Activated CD8-positive, alpha-beta memory T cell treated with anti-CD3 and anti-CD28 coated beads, Interleukin-2, amount 50 U/mL, for 48 hours (primary cell): ENCODE results near the gene ANKRD55.
"Not testable (repeated sequence)": the region's sequence is repeated elsewhere in the genome, so short reads cannot be mapped to it uniquely, and the experiment has no call there.

Experiments
- DNase-seq: peaks from one replicate; pipeline ENCODE4 v3.0.0-alpha.2; 2020

ANKRD55 gene

DNA sequence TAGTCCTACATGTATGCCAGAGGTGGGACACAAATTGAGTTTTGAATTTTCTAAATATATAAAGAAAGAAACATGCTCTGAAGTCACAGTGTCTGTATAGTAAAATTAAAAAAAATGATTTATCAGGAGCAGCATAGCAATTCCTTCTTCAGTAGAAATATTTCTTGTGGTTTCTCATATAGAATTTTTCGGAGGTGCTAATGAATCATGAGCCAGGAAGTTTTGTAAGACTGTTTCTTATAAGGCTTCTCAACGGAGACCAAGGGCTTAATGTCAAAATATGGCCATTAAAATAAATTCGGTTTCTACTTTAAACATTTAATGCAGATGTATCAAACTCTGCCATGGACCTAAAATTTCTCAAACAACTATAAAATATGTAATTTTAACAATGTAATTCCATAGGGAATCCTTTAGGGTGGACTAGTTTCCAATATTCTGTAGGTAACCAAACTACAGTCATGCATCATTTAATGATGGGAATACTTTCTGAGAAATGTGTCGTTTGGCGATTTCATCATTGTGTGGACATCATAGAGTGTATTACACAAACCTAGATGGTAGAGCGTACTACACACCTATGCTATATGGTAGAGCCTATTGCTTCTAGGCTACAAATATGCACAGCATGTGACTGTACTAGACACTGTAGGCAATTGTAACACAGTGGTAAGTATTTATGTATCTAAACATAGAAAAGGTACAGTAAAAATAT lies 66.3 kb downstream of the ANKRD55 start:
- DNase-seq, result no peak

GRCh38 chr5:56164376-56164775 lies 68.8 kb downstream of the ANKRD55 start:
- DNase-seq, result no peak

DNA sequence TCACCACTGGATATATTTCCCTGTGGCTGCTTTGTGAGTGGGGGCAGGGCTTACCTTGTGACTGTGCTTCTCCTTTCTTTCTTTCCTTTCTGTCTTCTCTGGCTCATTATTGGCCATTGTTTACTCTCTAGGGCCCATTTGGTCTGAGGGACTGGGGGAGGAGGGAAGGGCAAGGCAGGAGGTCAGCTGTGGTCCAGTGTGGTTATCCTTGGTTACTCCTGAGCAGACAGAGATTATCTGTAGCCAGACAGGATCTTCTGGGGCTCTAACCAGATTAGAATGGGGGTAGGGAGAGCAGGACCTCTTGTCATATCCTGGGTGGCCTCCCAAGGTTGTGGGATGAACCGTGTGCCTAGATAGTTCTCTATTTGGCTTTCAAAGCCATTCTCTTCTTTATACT lies 71.2 kb downstream of the ANKRD55 start:
- DNase-seq, result no peak

GRCh38 chr5:56161439-56161823 lies 71.7 kb downstream of the ANKRD55 start:
- no peak for DNase-seq

DNA sequence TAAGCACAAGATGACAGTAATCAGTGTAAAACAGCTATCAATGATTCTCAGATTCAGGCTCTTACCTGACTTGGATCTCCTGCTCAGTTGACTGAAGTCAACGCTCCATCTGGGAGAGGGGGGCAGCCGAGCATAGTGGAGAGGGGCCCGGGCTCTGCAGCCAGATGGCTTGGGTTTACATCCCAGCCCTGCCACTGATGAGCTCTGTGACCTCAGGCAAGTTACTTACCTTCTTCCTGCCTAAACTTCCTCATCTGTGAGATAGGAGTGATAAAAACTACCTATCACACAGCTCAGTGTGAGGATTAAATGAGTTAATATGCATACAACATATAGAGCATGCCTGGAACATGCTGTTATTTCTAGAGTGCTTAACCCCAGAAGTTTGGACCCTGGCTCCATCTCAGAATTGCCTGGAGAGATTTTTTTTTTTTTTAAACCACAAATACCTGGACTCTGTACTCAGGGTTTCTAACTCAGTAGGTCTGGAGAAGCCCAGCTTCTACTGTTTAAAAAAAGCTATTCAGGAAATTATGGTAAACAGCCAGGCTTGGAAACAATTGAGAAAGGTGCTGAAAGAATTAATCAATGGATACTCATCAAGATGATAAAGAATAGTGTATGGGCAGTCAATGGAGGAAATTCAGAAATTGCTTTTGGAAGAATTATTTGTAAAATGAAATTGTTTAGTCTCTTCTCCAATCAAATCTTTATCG lies 72.2 kb downstream of the ANKRD55 start:
- no peak for DNase-seq

DNA sequence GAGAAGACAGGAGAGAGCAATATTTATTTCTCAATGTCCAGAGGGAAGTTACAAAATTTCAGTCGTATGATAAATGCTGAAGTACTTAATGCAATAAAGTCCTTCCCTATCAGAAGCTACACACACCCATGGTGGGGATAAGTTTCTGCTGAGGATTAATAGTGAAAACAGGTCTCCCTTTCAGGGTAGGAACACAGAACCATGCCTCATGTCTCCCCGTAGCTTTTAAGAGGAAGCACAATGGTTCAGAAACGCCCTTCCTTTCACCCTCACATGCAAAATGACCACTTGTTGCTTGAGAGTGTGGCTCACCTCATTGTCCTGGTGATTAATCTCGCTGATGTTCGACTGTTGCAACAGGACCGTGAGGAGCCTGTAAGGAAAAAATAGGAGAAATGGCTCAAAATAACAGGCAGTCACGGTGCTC lies 73.6 kb downstream of the ANKRD55 start:
- no peak for DNase-seq

DNA sequence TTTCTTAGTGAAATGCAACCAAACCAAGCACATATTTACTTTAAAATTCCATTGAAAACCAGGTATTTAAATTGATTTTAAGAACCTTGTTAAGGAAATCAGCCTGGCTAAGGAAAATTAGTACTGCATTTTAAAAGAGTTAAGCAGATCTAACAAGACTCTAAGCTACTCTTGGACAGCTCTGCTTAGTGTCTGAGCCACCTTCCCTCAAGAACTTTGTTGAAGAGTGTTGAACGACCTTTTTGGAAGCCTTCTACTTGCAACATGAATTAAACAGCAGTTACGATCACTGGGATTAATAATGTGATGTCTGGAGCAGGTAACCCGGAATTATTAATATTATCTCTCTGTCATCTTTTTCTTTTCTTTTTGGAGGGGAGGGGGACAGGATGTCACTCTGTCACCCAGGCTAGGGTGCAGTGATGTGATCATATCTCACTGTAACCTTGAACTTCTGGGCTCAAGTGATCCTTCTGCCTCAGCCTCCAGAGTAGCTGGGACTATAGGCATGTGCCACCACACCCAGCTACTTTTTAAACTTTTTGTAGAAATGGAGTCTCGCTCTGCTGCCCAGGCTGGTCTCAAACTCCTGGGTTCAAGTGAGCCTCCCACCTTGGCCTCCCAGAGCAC lies 74.7 kb downstream of the ANKRD55 start:
- DNase-seq, result no peak

- DNase-seq, result not testable (repeated sequence)
Observed at GRCh38 chr5:56157191-56157621, 75.9 kb downstream of the ANKRD55 start.

DNA sequence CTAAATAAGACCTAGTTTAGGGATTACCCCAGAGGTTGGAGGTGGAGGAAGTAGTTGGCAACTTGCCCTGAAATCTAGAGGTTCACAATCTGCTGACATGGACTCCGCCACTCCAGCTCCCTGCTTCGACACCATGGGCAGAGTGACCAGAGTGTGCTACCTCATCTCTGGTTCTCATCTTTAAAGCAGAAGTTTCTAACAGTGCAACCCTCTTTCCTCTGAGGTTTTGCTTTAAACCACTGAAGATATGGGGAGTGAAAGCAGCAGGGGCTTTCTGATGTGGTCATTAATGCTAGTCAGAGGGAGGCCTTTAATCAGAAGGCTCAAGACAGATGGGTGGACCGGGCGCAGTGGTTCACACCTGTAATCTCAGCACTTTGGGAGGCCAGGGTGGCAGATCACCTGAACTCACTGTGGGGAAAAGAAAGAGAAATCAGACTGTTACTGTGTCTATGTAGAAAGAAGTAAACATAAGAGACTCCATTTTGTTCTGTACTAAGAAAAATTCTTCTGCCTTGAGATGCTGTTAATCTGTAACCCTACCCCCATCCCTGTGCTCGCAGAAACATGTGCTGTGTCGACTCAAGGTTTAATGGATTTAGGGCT lies 76.4 kb downstream of the ANKRD55 start:
- DNase-seq, result not testable (repeated sequence)

DNA sequence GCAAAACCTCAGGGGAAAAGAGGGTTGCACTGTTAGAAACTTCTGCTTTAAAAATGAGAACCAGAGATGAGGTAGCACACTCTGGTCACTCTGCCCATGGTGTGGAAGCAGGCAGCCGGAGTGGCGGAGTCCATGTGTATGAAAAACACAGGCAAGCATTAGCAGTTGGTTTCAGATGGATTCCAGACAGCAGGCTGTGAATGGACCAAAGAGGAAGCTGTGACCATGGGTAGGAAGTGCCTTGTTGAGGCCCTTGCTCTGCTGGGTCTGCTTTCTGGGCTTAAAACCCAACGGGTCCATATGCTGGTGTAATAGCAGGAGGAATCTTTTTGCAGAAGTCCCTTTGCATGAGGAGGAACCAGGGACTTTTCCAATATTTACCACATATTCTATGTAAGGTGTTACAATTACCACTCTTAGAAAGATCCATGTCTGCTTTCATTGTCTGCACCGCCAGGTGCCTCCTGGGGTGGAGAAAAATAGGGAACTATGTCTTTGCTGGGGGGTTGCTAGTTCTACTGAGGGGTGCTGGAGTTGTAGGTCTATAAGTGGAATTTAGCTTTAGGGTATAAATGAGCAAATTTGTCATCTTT lies 77.0 kb downstream of the ANKRD55 start:
- no peak for DNase-seq

GRCh38 chr5:56154732-56155484 lies 78.2 kb downstream of the ANKRD55 start:
- no peak for DNase-seq

- DNase-seq, result no peak
Observed at GRCh38 chr5:56152437-56152836, 80.7 kb downstream of the ANKRD55 start.

- DNase-seq, result not testable (repeated sequence)
Observed at GRCh38 chr5:56150756-56151155, 82.4 kb downstream of the ANKRD55 start.

DNA sequence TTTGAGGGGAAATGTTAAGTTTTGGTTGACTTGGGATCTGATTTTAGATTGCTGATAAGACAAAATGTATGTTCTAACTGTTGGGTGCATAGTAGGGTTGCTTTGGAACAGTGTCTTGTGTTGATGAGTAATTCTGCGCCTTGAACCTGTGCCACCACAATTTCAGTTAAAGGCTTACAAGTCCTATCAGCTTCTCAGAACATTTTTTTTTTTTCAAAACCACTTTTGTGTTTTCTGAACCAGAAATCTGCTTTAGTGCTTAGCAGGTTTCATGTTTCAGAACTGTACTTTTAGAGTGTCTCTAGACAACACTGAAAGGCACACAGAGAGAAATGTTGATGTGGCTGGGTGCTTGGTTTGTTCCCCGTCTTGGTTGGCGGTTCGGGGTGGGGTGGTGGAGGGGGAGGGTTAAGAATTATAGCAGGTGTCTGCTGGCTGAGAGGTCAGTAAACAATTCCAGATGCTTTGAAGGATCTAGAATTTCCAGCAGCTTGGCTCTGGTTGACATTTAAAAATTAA lies 84.6 kb downstream of the ANKRD55 start:
- no peak for DNase-seq

DNA sequence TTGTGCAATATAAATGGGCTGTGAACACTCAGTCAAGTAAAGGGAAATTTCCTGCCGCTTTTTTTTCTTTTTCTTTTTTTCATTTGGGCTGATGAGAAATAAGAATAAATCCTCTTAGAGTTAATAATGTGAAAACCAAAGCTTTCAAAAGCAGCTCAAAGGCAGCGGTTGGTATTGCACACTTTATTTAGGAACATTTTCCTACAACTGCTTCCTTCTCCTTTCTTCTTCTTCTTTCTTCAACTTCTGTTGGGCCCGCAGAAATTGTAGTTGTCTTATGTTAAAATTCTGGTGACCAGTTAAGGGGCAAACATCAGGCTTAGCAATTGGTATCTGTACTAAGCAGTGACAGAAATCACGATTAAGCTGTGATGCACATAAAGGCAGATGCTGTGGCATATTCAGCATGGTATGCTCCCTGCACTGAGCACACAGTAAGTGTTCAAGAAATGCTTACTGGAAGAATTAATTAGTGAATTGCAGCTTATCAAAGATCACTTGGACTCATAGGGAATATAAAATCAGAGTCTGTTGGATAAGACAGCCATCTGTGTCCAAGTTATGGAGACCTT lies 85.4 kb downstream of the ANKRD55 start:
- no peak for DNase-seq

DNA sequence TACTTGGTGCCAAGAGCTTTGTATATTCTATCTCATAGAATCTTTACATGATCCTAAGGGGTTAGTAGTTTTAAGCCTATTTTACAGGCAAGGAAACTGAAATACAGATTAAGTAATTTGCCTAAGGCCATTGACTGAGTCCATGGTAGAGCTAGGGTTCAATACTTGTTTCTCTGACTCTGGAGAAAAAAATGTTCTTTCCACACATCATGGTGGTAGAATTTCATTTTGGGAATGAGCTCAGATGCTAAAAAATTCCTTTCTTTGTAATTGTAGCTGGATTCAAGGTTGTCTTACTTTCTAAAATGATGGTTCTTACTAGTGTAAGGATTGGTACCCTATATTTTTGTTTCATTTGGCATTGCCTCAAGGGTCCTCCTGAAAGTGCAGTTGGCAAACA lies 86.0 kb downstream of the ANKRD55 start:
- DNase-seq, result no peak

- DNase-seq, result no peak
Observed at GRCh38 chr5:56146674-56147073, 86.5 kb downstream of the ANKRD55 start.

GRCh38 chr5:56145511-56145910 lies 87.6 kb downstream of the ANKRD55 start:
- DNase-seq, result no peak

DNA sequence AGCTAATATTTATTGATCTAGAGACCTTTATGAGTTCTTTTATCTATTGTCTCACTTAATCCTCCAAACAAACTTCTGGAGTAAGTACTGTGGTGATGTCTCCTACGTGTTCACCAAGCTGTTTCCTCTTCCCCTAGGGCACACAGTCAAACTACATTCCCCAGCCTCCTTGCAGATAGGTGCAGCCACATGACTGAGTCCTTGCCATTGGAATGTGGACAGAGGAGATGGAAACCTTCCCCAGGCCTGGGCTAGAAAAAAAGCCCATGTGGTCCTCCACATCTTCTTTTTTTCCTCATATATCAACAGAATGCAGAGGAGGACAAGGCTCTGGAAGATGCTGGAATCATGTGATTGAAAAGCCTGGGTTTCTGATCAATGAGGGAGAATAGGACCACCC lies 88.0 kb downstream of the ANKRD55 start:
- DNase-seq, result no peak

DNA sequence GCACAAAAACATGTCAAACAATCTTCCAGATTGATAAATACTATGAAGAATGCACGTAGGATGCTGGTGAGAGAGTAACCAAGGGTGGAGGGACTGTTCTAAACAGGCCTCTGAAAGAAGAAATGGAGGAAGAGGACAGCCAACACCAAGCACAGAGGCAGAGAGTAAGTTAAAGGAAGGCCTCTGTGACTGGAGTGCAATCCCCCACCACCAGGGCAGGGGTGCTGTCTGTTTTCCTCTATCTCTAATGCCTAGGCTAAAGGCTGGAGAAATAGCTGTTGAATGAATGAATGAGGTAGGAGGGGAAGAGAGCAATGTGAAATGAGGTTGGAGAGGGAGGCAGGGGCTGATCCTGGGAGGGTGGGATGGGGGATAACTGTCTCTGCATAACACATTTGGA lies 88.9 kb downstream of the ANKRD55 start:
- no peak for DNase-seq

GRCh38 chr5:56143373-56143714 lies 89.8 kb downstream of the ANKRD55 start:
- DNase-seq, result no peak
